H1 (cell line): ENCODE results near the gene LCORL. TPM values are rescaled to one million over a fixed set of nuclear protein-coding genes. Genes with fewer than 3 reads are reported as not detected.
"Not testable (repeated sequence)": the region's sequence is repeated elsewhere in the genome, so short reads cannot be mapped to it uniquely, and the experiment has no call there.

Experiments
- CTCF ChIA-PET: fragments of 300-600 bp; sonication (Branson Sonifier 250); formaldehyde crosslinking; loops from one replicate; lab custom pipeline; 2021; ENCODE audit not compliant: partially characterized antibody; lab: Charles Lee
- POLR2A ChIA-PET: fragments of 300-600 bp; sonication (Branson Sonifier 250); formaldehyde crosslinking; loops from one replicate; lab custom pipeline; 2021; ENCODE audit warnings: inconsistent platforms; ENCODE audit not compliant: partially characterized antibody; lab: Charles Lee
- DNase-seq, 2 experiments: peaks; one replicate each; pipeline versions ENCODE4 v3.0.0 to v3.0.0-alpha.2; 2010 to 2022; ENCODE audit warnings: low spot score in 2 of 2, low read depth in 1 of 2, mixed read lengths in 1 of 2
- FAIRE-seq: peaks from 2 replicates; lab custom pipeline; 2011; peaks lifted over from hg19 to GRCh38; lab: Jason Lieb, UNC
- H2AFZ ChIP-seq: 2 replicates; pipeline ENCODE4 v1.8.1; 2012; ENCODE audit warnings: low read length, inconsistent platforms
- H2AK5ac ChIP-seq: 2 replicates; pipeline ENCODE4 v1.6.1; 2013; ENCODE audit warnings: low read depth, low read length
- H2BK120ac ChIP-seq: replicated peaks from 2 replicates; pipeline ENCODE3; 2013; ENCODE audit warnings: low read depth, low read length, inconsistent platforms
- H2BK12ac ChIP-seq: 2 replicates; pipeline ENCODE4 v1.6.1; 2013; ENCODE audit warnings: low read depth, low read length
- H2BK15ac ChIP-seq: 2 replicates; pipeline ENCODE4 v1.6.1; 2013; ENCODE audit warnings: low read length
- H2BK20ac ChIP-seq: 2 replicates; pipeline ENCODE4 v1.6.1; 2013; ENCODE audit warnings: low read length
- H2BK5ac ChIP-seq: 2 replicates; pipeline ENCODE4 v1.6.1; 2013; ENCODE audit warnings: low read depth, low read length
- H3K14ac ChIP-seq: 2 replicates; pipeline ENCODE4 v1.6.1; 2013; ENCODE audit warnings: inconsistent platforms; ENCODE audit not compliant: insufficient read length
- H3K18ac ChIP-seq: 2 replicates; pipeline ENCODE4 v1.6.1; 2013; ENCODE audit warnings: low read length; ENCODE audit errors: extremely low read depth
- H3K23ac ChIP-seq: 2 replicates; pipeline ENCODE4 v1.6.1; 2013; ENCODE audit warnings: inconsistent platforms; ENCODE audit not compliant: insufficient read length
- H3K23me2 ChIP-seq: 2 replicates; pipeline ENCODE4 v1.6.1; 2013; ENCODE audit warnings: low read depth, low read length
- H3K27ac ChIP-seq: 2 replicates; pipeline ENCODE4 v1.6.1; 2011; ENCODE audit warnings: low read depth, low read length, inconsistent platforms
- H3K27me3 ChIP-seq, 4 experiments: replicated peaks in 1 of 4; 1 replicate in 1 of 4; 2 replicates in 3 of 4; pipeline versions ENCODE4 v1.6.1 to v1.8.1; 2011 to 2013; ENCODE audit warnings: low read length in 3 of 4, mild to moderate bottlenecking in 3 of 4, inconsistent platforms in 2 of 4, mixed read lengths in 2 of 4, moderate library complexity in 1 of 4; ENCODE audit not compliant: control insufficient read depth in 3 of 4, insufficient read depth in 3 of 4; ENCODE audit errors: extremely low read depth in 1 of 4
- H3K36me3 ChIP-seq, 4 experiments: 2 replicates each; pipeline versions ENCODE4 v1.6.1 to v1.8.1; 2011 to 2013; ENCODE audit warnings: mild to moderate bottlenecking in 4 of 4, low read length in 3 of 4, moderate library complexity in 2 of 4, control low read depth in 1 of 4, inconsistent platforms in 1 of 4; ENCODE audit not compliant: insufficient read depth in 4 of 4, control insufficient read depth in 2 of 4
- H3K4ac ChIP-seq: replicated peaks from 2 replicates; pipeline ENCODE3; 2013; ENCODE audit warnings: low read length, low read depth, mixed read lengths, inconsistent platforms; ENCODE audit not compliant: insufficient read length
- H3K4me1 ChIP-seq, 4 experiments: replicated peaks in 1 of 4; 1 replicate in 1 of 4; 2 replicates in 3 of 4; pipeline versions ENCODE4 v1.6.1 to v1.8.1; 2011 to 2013; ENCODE audit warnings: low read length in 3 of 4, inconsistent platforms in 2 of 4, mixed read lengths in 1 of 4; ENCODE audit not compliant: insufficient read depth in 4 of 4, control insufficient read depth in 3 of 4
- H3K4me2 ChIP-seq, 2 experiments: 2 replicates each; pipeline versions ENCODE4 v1.6.1 to v1.8.1; 2011 to 2013; ENCODE audit warnings: low read depth in 2 of 2, low read length in 2 of 2, control low read depth in 1 of 2, inconsistent platforms in 1 of 2, mild to moderate bottlenecking in 1 of 2; ENCODE audit not compliant: insufficient read depth in 1 of 2
- H3K4me3 ChIP-seq, 4 experiments: fragments of 200-600, 300-600 bp in 1 of 4; sonication (generic), shearing (Covaris generic), sonication (Bioruptor Twin) in 1 of 4; 2 replicates each; pipeline versions ENCODE4 v1.5.1 to v1.8.1; 2011 to 2016; ENCODE audit warnings: low read length in 4 of 4, low read depth in 3 of 4, control low read depth in 2 of 4, inconsistent platforms in 2 of 4, mild to moderate bottlenecking in 2 of 4, mixed read lengths in 1 of 4, moderate library complexity in 1 of 4; ENCODE audit not compliant: insufficient read depth in 2 of 4; ENCODE audit errors: extremely low read depth in 1 of 4
- H3K56ac ChIP-seq: replicated peaks from 2 replicates; pipeline ENCODE3; 2013; ENCODE audit warnings: low read depth, mild to moderate bottlenecking, mixed read lengths, low read length, inconsistent platforms; ENCODE audit not compliant: insufficient read length
- H3K79me1 ChIP-seq: 2 replicates; pipeline ENCODE4 v1.6.1; 2013; ENCODE audit warnings: low read depth, low read length, control low read depth
- H3K79me2 ChIP-seq, 2 experiments: 2 replicates each; pipeline versions ENCODE4 v1.6.1 to v1.8.1; 2012 to 2013; ENCODE audit warnings: low read length in 2 of 2, mild to moderate bottlenecking in 2 of 2, inconsistent platforms in 1 of 2; ENCODE audit not compliant: insufficient read depth in 2 of 2, control insufficient read depth in 1 of 2
- H3K9ac ChIP-seq, 4 experiments: replicated peaks in 1 of 4; 1 replicate in 1 of 4; 2 replicates in 3 of 4; pipeline versions ENCODE4 v1.6.1 to v1.8.1; 2011 to 2013; ENCODE audit warnings: low read depth in 3 of 4, low read length in 3 of 4, control low read depth in 2 of 4, mild to moderate bottlenecking in 2 of 4, moderate library complexity in 2 of 4, inconsistent platforms in 1 of 4; ENCODE audit errors: extremely low read depth in 1 of 4
- H3K9me3 ChIP-seq, 2 experiments: 2 replicates each; pipeline versions ENCODE4 v1.6.1 to v1.8.1; 2012 to 2013; ENCODE audit warnings: mild to moderate bottlenecking in 2 of 2, moderate library complexity in 2 of 2, control low read depth in 1 of 2, inconsistent platforms in 1 of 2, low read depth in 1 of 2, low read length in 1 of 2, mixed read lengths in 1 of 2; ENCODE audit not compliant: insufficient read depth in 2 of 2
- H4K20me1 ChIP-seq, 2 experiments: replicated peaks in 1 of 2; 2 replicates each; pipeline versions ENCODE3 to v1.8.1; 2011 to 2013; ENCODE audit warnings: inconsistent platforms in 2 of 2, low read length in 2 of 2, mild to moderate bottlenecking in 1 of 2; ENCODE audit not compliant: insufficient read depth in 2 of 2, control insufficient read depth in 1 of 2
- H4K5ac ChIP-seq: 2 replicates; pipeline ENCODE4 v1.6.1; 2013; ENCODE audit warnings: low read length, low read depth, mixed read lengths, inconsistent platforms; ENCODE audit not compliant: insufficient read length
- H4K8ac ChIP-seq: 2 replicates; pipeline ENCODE4 v1.8.0; 2013; ENCODE audit warnings: mild to moderate bottlenecking, moderate library complexity, low read length, inconsistent platforms; ENCODE audit not compliant: insufficient read depth; ENCODE audit errors: extremely low read depth
- H4K91ac ChIP-seq: replicated peaks from 2 replicates; pipeline ENCODE3; 2013; ENCODE audit warnings: low read length, mixed read lengths, inconsistent platforms; ENCODE audit not compliant: insufficient read length
- YY1 ChIP-seq: IDR thresholded peaks from 2 replicates; pipeline ENCODE4 v1.6.1; 2011; ENCODE audit warnings: low read depth, mild to moderate bottlenecking, low read length
- WGBS, 2 experiments: shearing (Covaris generic) in 1 of 2; methylation state at CpG; one replicate each; pipeline versions ENCODE4 v1.1.6 to v1.1.7; 2013 to 2015; ENCODE audit warnings: low lambda C conversion rate in 2 of 2, mixed read lengths in 2 of 2, inconsistent platforms in 1 of 2, low coverage in 1 of 2, missing lambda C conversion rate in 1 of 2; ENCODE audit not compliant: insufficient replicate concordance in 2 of 2, insufficient coverage in 1 of 2, insufficient read length in 1 of 2; ENCODE audit errors: extremely low coverage in 1 of 2, missing lambda C conversion rate in 1 of 2; 5-methylcytosine and 5-hydroxymethylcytosine counted together
- polyA plus RNA-seq, 7 experiments: library from polyadenylated mRNA; depleted of rRNA in 3 of 7; stranded (reverse) in 5 of 7; unstranded in 2 of 7; fragments of >200 nt in 5 of 7; fragments of 200-250 nt in 2 of 7; gene quantifications; 1 replicate in 5 of 7; 2 replicates in 1 of 7; 4 replicates in 1 of 7; pipeline versions ENCODE4 v1.2.1 to v1.2.3, GENCODE V29; 2011 to 2013; ENCODE audit warnings: missing spikeins in 2 of 7, mixed read lengths in 2 of 7
- total RNA-seq: library from RNA; stranded (reverse); fragmentation: NEBNext Ultra II Directional; extraction: Animal tissue kit (Norgen Biotek cat#: 25700); gene quantifications from 2 replicates; pipeline ENCODE4 v1.2.1, GENCODE V29; 2021
- TF ChIP-seq, protein P1 (sequence below): IDR thresholded peaks from 2 replicates; pipeline ENCODE4 v1.6.1; 2012; ENCODE audit warnings: low read length, inconsistent platforms

LCORL gene
- total and polyA plus RNA-seq, 2 of the 8 experiments (the other 6 are each of a cell fraction or from before 2014, with no cell fraction given) = 2.2 to 19.2 TPM

DNA sequence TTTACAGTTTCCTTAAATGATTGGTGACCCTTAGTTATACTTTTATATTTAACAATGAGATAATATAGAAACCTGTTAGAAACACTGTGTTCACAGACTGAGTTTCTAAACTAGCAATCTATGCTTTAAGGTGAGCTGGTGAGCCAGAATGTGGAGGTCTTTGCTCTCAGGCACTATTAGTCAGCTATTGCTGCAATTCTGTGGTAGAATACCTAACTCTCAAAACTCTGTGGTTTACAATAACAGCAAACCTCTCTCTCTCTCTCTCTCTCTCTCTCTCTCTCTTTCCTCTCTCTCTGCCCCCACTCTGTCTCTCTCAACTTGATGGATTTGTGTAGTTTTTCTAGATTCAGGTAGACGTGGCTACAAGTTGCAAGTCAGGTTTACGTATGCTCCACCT lies 17.6 kb upstream of the LCORL start (continued):
- TF ChIP-seq, protein P1, sequence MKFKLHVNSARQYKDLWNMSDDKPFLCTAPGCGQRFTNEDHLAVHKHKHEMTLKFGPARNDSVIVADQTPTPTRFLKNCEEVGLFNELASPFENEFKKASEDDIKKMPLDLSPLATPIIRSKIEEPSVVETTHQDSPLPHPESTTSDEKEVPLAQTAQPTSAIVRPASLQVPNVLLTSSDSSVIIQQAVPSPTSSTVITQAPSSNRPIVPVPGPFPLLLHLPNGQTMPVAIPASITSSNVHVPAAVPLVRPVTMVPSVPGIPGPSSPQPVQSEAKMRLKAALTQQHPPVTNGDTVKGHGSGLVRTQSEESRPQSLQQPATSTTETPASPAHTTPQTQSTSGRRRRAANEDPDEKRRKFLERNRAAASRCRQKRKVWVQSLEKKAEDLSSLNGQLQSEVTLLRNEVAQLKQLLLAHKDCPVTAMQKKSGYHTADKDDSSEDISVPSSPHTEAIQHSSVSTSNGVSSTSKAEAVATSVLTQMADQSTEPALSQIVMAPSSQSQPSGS = no peak
- no peak for TF ChIP-seq YY1
- TF ChIP-seq, all 59 proteins: peak for 0

DNA sequence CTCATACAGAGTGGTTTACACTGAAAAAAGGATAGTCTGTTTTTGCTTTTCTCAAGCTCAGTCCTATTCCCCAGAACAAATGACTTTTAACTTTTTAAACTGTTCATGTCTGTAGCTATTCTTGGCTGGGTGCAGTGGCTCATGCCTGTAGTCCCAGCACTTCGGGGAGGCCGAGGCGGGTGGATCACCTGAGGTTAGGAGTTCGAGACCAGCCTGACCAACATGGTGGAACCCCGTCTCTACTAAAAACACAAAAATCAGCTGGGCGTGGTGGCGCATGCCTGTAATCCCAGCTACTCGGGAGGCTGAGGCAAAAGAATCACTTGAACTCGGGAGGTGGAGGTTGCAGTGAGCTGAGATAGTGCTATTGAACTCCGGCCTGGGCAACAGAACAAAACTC lies 14.8 kb upstream of the LCORL start:
- H3K79me2 ChIP-seq, H2BK12ac ChIP-seq, H3K23me2 ChIP-seq, H3K56ac ChIP-seq, H3K4ac ChIP-seq, H3K4me2 ChIP-seq, H3K4me3 ChIP-seq, DNase-seq, POLR2A ChIA-PET, H3K4me1 ChIP-seq, H2BK5ac ChIP-seq, H4K20me1 ChIP-seq, H2BK120ac ChIP-seq, H4K91ac ChIP-seq, H2BK20ac ChIP-seq, FAIRE-seq, H3K36me3 ChIP-seq, H3K27ac ChIP-seq, H3K9ac ChIP-seq, H3K9me3 ChIP-seq, H3K18ac ChIP-seq, H2AFZ ChIP-seq, H2BK15ac ChIP-seq, H2AK5ac ChIP-seq, H3K14ac ChIP-seq, H3K79me1 ChIP-seq, H3K23ac ChIP-seq, H4K5ac ChIP-seq, H4K8ac ChIP-seq, H3K27me3 ChIP-seq: not testable (repeated sequence)
- CTCF ChIA-PET = interaction anchor here (0.7 kb wide), 1 partner anchor 20 kb away, joined by 3 read pairs; no protein-coding TSS in a partner anchor
- WGBS, 2 experiments = 98% methylated on average over 10 of the region's 10 CpGs; no CpG with 5 or more reads in 1 of the 2 experiments
